HepG2 (cell line): ENCODE measurements around the gene HLA-DRA.

Experiments
- CTCF ChIP-seq: sonication (generic); formaldehyde crosslinking; IDR thresholded peaks from 2 replicates; pipeline ENCODE4 v1.5.0; 2020; ENCODE audit warnings: mild to moderate bottlenecking, missing genetic modification reagents, moderate library complexity
- EZH2 ChIP-seq: conservative IDR thresholded peaks from 2 replicates; pipeline ENCODE4 v1.6.1; 2012; ENCODE audit warnings: mild to moderate bottlenecking, low read depth, low read length, moderate library complexity
- FOXM1 ChIP-seq: sonication (generic); formaldehyde crosslinking; IDR thresholded peaks from 2 replicates; pipeline ENCODE4 v1.5.0; 2020; ENCODE audit warnings: missing genetic modification reagents
- MIER2 ChIP-seq: IDR thresholded peaks from 2 replicates; pipeline ENCODE4 v1.6.1; 2016; ENCODE audit warnings: missing biosample characterization, missing genetic modification reagents
- MYC ChIP-seq: sonication (generic); formaldehyde crosslinking; IDR thresholded peaks from 2 replicates; pipeline ENCODE4 v1.9.0; 2021; ENCODE audit warnings: missing genetic modification reagents, borderline replicate concordance
- NR2C2 ChIP-seq: sonication (generic); formaldehyde crosslinking; IDR thresholded peaks from 2 replicates; pipeline ENCODE4 v1.4.0; 2020; ENCODE audit warnings: missing genetic modification reagents, mild to moderate bottlenecking, moderate library complexity, borderline replicate concordance
- PLRG1 ChIP-seq: fragments of 450-650 bp; conservative IDR thresholded peaks from 2 replicates; pipeline ENCODE4 v1.6.1; 2016
- PRDM10 ChIP-seq: sonication (generic); formaldehyde crosslinking; IDR thresholded peaks from 2 replicates; pipeline ENCODE4 v1.4.0; 2020; ENCODE audit warnings: low read depth, missing genetic modification reagents
- ZBED4 ChIP-seq: sonication (generic); formaldehyde crosslinking; IDR thresholded peaks from 2 replicates; pipeline ENCODE4 v1.4.0; 2020; ENCODE audit warnings: missing genetic modification reagents, borderline replicate concordance
- ZBTB39 ChIP-seq: sonication (generic); formaldehyde crosslinking; IDR thresholded peaks from 2 replicates; pipeline ENCODE4 v1.5.0; 2020; ENCODE audit warnings: missing genetic modification reagents
- ZNF468 ChIP-seq: sonication (generic); formaldehyde crosslinking; IDR thresholded peaks from 2 replicates; pipeline ENCODE4 v1.8.0; 2022; ENCODE audit warnings: mild to moderate bottlenecking, moderate library complexity, missing genetic modification reagents
- ZNF484 ChIP-seq: sonication (generic); formaldehyde crosslinking; IDR thresholded peaks from 2 replicates; pipeline ENCODE4 v1.5.1; 2020; ENCODE audit warnings: mild to moderate bottlenecking, low read depth, missing genetic modification reagents, borderline replicate concordance
- ZNF589 ChIP-seq: sonication (generic); formaldehyde crosslinking; conservative IDR thresholded peaks from 2 replicates; pipeline ENCODE4 v1.8.0; 2022; ENCODE audit warnings: mild to moderate bottlenecking, moderate library complexity, missing genetic modification reagents

GRCh38 chr6:32431142-32431541, 8.5 kb upstream of the HLA-DRA start:
- TF ChIP-seq ZBTB39 (CRISPR knock-in tag) (no peak), MIER2 (CRISPR knock-in tag) (no peak), EZH2 (no peak), ZNF589 (CRISPR knock-in tag) (no peak), MYC (no peak), ZNF484 (CRISPR knock-in tag) (no peak), NR2C2 (CRISPR knock-in tag) (no peak), ZNF468 (no peak), PRDM10 (CRISPR knock-in tag) (no peak), PLRG1 (no peak), ZBED4 (CRISPR knock-in tag) (no peak), CTCF (no peak), FOXM1 (no peak)
